ENCODE data around the gene DTX4.

GRCh38 chr11:59187587-59187986 is 15.7 kb downstream of the DTX4 start:
- no peak for TF ChIP-seq POLR2A (IDR thresholded peaks at IDR 0.05; ENCODE audit: low read depth, low read length)
- TF ChIP-seq POLR2AphosphoS5 (IDR thresholded peaks at IDR 0.05; ENCODE audit: low read depth, low read length) = no peak
- TF ChIP-seq SPI1 (IDR thresholded peaks at IDR 0.05; ENCODE audit: low read depth, low read length) = no peak
- TF ChIP-seq TAF1 (IDR thresholded peaks at IDR 0.05; ENCODE audit: low read depth, low read length) = no peak
- TF ChIP-seq PAX5 (IDR thresholded peaks at IDR 0.05; ENCODE audit: insufficient read depth, low read length, severe bottlenecking) = no peak
- no peak for TF ChIP-seq POU2F2 (IDR thresholded peaks at IDR 0.05; ENCODE audit: low read depth, low read length)

Measured in GM12891 (cell line).